Fibroblast of mammary gland (primary cell): ENCODE data around the gene MYOG.

Source experiments
- DNase-seq: peaks from one replicate; pipeline ENCODE4 v3.0.0-alpha.2; 2010; ENCODE audit warnings: low read depth
- H3K4me3 ChIP-seq: 2 replicates; pipeline ENCODE4 v1.5.1; 2011; ENCODE audit warnings: low read depth, mild to moderate bottlenecking, low read length, moderate library complexity; ENCODE audit not compliant: control insufficient read depth
- TF ChIP-seq, protein P1 (sequence below): conservative IDR thresholded peaks from 2 replicates; pipeline ENCODE4 v1.5.1; 2011; ENCODE audit warnings: low read depth, low read length, inconsistent platforms; ENCODE audit not compliant: control insufficient read depth, insufficient read depth

The MYOG gene

DNA sequence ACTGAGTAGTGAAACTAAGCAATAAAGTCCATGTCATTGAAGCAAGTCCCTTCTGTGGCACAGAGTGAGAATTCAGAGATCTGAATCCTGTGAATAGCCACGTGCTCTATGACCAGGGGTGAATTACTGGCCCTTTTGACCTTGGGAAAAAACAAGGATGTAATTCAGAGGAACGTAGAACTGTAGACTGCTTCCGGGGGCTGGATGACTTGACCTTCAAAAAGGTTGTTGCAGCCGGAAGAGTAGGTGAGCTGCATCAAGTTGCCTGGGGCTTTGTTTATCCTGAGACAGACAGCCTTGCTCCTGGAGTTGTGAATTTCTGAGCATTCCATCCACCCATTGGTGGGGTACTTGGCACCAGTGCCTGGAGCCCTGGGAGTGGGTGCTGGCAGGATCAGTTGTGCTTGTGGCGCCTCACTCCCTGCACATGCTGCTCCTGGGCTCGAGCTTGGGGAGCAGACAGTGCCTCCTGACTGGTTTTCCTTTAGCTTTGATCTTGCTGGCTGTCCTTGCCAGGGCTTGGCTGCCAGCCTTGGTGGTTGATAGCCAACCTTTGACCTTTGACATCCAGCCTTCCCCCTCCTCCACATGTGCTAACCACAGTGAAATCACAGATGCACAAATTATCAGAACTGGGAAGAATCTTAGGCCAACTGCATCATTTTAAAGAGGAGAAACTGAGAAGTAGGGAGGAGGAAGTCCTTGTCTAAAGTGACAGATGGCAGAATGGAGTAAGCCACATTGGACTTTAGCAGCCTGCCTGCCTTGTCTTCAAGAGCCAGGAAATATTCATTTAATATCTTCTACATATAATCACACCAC, 16.2 kb upstream of the MYOG start:
- TF ChIP-seq, protein P1, sequence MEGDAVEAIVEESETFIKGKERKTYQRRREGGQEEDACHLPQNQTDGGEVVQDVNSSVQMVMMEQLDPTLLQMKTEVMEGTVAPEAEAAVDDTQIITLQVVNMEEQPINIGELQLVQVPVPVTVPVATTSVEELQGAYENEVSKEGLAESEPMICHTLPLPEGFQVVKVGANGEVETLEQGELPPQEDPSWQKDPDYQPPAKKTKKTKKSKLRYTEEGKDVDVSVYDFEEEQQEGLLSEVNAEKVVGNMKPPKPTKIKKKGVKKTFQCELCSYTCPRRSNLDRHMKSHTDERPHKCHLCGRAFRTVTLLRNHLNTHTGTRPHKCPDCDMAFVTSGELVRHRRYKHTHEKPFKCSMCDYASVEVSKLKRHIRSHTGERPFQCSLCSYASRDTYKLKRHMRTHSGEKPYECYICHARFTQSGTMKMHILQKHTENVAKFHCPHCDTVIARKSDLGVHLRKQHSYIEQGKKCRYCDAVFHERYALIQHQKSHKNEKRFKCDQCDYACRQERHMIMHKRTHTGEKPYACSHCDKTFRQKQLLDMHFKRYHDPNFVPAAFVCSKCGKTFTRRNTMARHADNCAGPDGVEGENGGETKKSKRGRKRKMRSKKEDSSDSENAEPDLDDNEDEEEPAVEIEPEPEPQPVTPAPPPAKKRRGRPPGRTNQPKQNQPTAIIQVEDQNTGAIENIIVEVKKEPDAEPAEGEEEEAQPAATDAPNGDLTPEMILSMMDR: no peak
- DNase-seq: no peak
- H3K4me3 ChIP-seq: no peak overlapping the region

DNA sequence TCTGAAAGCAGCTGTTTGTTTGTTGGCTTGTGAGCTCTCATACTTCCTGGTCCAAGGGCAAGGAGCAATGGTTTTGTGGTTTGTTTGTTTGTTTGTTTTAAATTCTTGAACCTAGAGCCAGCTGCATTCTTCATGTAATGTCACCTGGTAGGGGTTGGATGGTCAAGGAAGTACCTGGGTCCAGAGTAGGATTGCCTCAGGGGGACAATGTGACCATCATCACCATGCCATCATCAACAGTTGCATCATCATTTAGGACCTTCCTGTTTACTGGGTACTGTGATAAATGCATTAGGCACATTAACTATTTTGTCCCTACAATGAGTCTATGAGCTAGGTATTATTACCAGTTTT, 14.7 kb upstream of the MYOG start:
- no peak overlapping the region for H3K4me3 ChIP-seq
- no peak for DNase-seq
- TF ChIP-seq, protein P1: no peak

DNA sequence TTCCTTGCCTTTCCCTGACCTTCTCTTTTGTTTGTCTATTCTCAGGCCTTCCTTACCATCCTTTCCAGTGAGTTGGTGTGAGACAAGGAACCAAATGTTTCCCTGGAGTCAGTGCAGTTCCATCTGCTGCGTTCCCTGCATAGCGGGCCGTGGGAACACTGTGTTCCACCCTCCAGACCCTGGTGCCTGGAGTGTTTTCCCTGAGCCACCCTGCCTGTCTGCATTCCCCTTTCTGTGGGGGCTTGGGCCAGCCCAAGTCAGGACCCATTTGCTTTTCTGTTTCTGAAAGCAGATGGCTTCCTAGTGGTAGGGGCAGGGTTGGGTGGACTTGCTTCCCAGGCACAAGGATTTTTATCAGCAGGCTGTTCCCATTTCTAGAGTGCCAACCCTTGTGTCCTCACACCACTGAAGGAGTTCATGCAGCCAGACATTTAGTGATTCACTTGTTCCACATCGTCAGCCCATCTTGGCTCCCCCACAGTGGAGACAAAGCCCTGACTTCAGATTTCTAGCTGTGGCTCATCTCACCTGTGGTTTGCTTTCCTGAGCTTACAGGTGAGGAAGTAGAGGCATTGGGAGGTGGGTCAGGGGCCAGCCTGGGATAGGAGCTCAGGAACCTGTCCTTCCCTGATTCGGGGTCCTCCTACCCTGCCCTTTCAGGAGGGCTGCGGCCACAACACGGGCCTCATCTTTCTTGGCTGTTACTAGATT, 14.1 kb upstream of the MYOG start:
- no peak overlapping the region for H3K4me3 ChIP-seq
- DNase-seq: no peak
- TF ChIP-seq, protein P1: no peak

DNA sequence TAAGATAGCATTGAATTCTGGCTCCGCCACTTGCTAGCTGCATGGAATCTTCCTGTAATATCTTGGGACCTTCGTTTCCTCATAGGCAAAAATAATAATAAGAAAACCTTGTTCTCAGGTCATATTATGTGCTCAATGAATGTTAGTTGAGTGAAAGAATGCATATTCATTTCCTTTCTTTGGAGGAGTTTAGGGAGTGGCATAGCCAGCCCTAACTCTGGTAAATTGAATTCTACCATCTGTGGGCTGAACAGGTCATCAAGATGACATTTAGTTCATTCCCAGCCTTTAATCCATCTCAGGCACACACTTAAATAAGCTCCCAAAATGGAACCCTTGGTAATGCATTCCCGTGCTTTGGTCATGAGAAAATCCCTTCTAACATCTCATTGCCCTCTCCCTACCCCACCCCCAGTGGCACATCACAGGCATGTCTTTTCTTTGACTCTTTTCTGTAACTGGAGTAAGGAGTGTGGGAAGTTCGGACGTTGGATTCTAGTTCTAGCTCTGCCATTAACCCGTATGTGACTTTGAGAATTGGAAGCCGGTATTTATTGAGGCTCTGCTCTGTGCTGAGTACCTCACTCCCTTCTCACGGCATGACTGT, 13.2 kb upstream of the MYOG start:
- DNase-seq: no peak
- TF ChIP-seq, protein P1: no peak

DNA sequence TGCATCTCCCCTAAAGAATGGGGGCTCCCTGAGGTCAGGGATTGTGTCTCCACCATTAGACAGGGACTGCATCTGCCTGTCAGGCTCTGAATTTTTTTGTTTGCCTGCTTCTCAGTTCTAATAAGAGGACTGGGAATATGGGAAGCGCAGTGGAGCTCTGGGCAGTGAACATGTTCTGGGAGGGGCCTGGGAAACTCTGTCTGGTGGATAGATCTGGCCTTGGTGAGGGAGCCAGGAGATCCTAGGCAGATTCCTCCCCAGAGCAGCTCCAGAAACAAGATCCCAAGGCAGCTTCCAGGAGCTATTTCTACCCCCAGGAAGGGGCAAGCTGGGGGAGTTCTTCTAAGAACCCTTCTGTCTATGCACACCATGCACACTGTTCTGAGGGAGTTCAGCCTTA, 12.6 kb upstream of the MYOG start:
- DNase-seq: no peak
- TF ChIP-seq, protein P1: no peak
- H3K4me3 ChIP-seq: no peak overlapping the region

More for the DNA sequence above, 13.2 kb upstream of the MYOG start:
- H3K4me3 ChIP-seq: no peak overlapping the region

DNA sequence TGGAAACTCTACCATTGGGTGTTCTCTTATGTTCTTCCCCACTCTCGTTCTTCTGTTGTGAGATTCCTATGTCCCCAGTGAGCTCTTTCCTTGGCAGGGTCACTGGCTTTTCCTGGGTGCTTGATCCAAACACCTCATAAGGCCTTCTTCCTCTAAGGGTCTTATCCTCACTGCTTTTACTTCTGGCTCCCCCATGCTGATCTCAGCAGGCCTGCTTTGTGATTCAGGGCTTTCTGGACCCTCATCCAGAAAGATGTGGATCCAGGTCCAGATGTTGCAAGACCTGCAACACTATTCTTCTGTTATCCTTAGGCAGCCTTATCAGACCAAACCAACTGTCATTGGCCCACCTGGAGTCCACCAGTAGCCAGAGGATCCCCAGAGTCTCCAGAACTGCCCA, 11.2 kb upstream of the MYOG start:
- TF ChIP-seq, protein P1: no peak
- H3K4me3 ChIP-seq: no peak overlapping the region
- no peak for DNase-seq
